ENCODE data around the gene PDE4B. TPM values are rescaled to one million over a fixed set of nuclear protein-coding genes. Genes with fewer than 3 reads are reported as not detected.

The PDE4B gene
- polyA plus RNA-seq, 1 donor from 2014 or later = 84.3 TPM

DNA sequence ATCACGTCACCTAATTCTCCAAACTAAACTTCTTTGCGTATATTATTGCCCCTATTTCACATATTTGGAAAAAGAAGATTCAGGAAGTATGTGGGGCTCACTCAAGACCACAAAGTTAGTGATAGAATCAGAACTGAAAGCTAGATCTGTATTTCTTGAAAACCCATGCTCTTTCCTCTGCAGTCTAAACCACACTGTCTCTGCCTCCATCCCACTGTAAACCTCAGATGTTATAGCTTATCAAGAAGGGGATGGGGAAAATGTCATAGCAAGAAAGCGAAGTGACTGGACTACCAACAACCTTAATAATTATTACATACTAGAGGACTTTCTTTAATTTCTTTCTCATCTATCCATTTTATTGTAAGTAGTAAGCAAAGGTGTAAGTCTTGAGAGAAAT, 483.5 kb downstream of the PDE4B start:
- Mint-ChIP-seq H3K27me3 (no peaks in the 10 kb centered on the region), H3K36me3 (no peaks in the 10 kb centered on the region), H3K4me3 (peak overlapping the region in 2 of 4 donors; percentile 9 to 43), H3K4me1 (peaks cover 36 to 65% (median 56%) of the 10 kb centered on the region in 3 donors), H3K27ac (peak overlapping the region in 2 of 3 donors; percentile 14 to 15), H3K9me3 (no peaks in the 10 kb centered on the region)

DNA sequence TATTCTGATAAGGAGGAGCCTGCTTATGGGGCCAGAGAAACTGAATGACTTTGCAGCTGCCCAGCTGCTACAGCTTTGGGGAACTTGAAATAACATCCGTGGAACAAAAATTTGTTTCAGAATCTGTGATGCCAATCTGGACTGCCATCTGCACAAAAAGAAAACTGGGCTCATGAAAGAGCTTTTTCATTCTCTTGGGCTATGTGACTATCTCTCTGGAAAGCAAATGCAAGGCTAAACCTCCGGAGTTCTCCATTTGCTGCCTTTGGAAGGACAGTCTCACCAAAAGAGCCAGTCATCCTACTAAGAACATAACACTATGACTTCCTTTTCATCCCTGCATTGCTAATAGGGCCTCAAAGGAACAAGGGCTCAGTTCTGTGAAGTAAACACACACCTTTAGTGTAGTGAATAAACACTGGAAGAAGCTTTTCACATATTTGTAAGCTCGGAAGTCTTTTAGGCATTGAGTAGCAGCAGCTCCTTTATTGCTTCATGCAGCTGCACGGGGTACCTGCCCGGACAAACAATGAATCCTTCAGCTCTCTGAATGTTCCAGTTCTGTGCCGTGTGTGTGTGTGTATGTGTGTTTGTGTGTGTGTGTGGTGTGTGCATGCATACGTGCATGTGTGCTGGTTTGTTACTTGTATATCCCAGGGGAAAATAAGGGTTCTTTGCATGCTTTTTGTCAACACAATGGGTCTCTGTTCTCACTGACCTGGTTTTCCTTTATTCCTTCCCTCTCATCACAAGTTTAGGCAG, 485.7 kb downstream of the PDE4B start:
- no peaks in the 10 kb centered on the region for H3K9me3 Mint-ChIP-seq
- peak overlapping the region; percentile 37 to 76 (median 62) for H3K27ac Mint-ChIP-seq
- no peaks in the 10 kb centered on the region for H3K27me3 Mint-ChIP-seq
- H3K4me3 Mint-ChIP-seq = peak overlapping the region in 3 of 4 donors; percentile 1 to 35 (median 24)
- peaks cover 42 to 70% (median 66%) of the 10 kb centered on the region in 3 donors for H3K4me1 Mint-ChIP-seq
- no peaks in the 10 kb centered on the region for H3K36me3 Mint-ChIP-seq

DNA sequence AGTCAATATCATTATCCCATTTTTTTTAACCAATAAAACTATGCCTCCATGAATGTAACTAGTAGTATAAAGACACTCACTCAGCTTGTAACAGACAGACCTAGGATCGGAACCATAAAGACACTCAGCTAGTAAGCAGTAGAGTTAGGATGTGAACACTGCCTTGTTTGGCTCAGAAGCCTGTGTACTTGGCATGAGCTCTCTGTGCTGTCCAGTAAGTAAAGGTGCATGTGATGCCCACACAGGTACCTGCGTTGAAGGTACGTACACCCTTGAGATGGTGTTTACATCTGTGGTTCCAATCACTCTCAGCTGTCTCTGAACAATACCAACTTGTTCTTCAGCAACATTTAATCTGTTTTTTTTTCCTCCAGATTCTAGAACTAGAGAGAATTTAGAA, 489.1 kb downstream of the PDE4B start:
- peak overlapping the region; percentile 76 to 97 (median 88) for H3K27ac Mint-ChIP-seq
- peaks cover 2% of the 10 kb centered on the region for H3K27me3 Mint-ChIP-seq
- peaks cover 45 to 73% (median 61%) of the 10 kb centered on the region in 3 donors for H3K4me1 Mint-ChIP-seq
- H3K9me3 Mint-ChIP-seq = no peaks in the 10 kb centered on the region
- peak overlapping the region in 3 of 4 donors; percentile 44 to 83 (median 77) for H3K4me3 Mint-ChIP-seq
- no peaks in the 10 kb centered on the region for H3K36me3 Mint-ChIP-seq

DNA sequence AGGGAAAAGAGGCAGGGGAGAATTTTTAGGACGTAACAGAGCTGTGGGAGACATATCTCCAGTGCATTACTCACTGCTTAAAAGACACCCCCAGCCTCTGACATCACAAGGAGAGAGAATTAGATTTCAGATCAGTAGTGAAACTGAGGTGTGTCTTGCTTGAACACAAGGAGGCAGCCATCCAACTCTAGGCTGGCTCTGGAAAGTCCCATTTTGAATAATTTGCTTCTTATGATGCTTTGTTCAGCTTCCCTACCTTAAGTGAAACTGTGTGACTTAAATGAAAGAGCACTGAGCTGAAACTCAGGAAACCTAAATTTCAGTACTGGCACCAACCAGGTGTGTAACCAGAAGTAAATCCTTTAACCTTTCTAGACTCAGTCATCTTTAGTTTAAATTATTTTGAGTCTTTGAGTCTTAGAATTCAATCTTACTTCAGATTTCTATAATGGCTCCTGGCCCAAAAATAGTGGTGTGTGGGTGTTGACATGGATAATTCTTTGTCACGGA, 489.7 kb downstream of the PDE4B start:
- Mint-ChIP-seq H3K27me3 (peaks cover 2% of the 10 kb centered on the region), H3K4me3 (peak overlapping the region in 3 of 4 donors; percentile 44 to 83 (median 77)), H3K27ac (peak overlapping the region; percentile 76 to 97 (median 88)), H3K9me3 (no peaks in the 10 kb centered on the region), H3K4me1 (peaks cover 42 to 69% (median 61%) of the 10 kb centered on the region in 3 donors), H3K36me3 (no peaks in the 10 kb centered on the region)

DNA sequence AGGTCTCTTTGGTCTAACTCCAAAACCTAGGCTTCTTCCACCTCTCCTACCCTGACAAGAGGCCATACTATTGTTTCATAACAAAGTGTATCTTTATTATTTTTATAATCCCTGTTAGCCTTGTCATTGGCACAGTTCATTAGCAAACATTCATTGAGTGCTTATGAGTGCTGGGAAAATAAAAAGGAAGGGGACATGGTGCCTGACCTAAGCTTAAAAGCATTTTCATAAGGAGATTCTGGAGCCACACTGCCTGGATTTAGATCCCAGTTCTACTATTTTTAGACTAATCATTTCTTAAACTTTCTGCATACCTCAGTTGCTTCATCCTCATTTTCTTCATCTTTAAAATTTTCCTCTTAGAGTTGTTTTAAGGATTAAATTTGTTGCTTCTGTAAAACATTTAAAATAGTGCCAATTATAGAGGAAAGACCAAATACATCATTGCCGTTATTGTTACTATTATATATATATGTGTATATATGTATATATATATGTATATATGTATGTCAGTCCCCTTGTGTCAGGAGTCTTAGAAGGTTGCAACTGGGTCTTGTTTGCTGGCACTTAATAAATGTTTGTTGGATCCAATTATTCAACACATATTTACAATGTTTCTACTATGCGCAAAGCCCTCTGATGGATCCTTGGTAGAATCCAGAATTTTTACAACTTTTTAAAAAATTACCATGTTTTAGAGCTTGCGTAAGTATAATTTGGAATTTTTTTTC, 490.4 kb downstream of the PDE4B start:
- Mint-ChIP-seq H3K9me3 (no peaks in the 10 kb centered on the region), H3K27me3 (peaks cover 2% of the 10 kb centered on the region), H3K4me3 (peak overlapping the region in 2 of 4 donors; percentile 44 to 83), H3K36me3 (no peaks in the 10 kb centered on the region), H3K27ac (peak overlapping the region; percentile 76 to 97 (median 88)), H3K4me1 (peaks cover 37 to 64% (median 55%) of the 10 kb centered on the region in 3 donors)

DNA sequence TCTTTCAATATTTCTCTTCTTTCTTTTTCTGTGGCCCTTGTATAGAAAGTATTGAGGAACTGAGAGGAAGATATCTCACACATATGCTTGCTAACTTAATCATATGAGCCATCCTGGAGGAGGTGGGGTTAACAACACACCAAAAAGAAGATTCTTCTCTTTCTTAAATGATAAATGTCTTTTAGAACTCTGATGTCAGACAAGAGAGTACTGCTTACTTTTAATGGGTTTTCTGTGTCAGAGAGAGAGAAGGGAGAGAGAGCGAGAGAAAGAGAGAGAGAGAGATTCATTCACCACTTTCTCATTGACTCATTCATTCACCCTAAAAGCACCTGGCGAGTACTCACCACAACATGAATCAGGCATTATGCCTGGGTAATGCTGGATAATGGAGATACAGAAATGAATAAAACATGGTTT, 490.9 kb downstream of the PDE4B start:
- Mint-ChIP-seq H3K27me3 (peaks cover 2% of the 10 kb centered on the region), H3K36me3 (no peaks in the 10 kb centered on the region), H3K4me1 (peaks cover 31 to 58% (median 50%) of the 10 kb centered on the region in 3 donors), H3K27ac (peak overlapping the region; percentile 71 to 93 (median 76)), H3K4me3 (peak overlapping the region in 2 of 4 donors; percentile 43 to 52), H3K9me3 (no peaks in the 10 kb centered on the region)

GRCh38 chr1:66284746-66285145, 492.1 kb downstream of the PDE4B start:
- no peak overlapping the region for H3K4me3 Mint-ChIP-seq
- no peak overlapping the region for H3K27ac Mint-ChIP-seq
- no peaks in the 10 kb centered on the region for H3K9me3 Mint-ChIP-seq
- H3K36me3 Mint-ChIP-seq = no peaks in the 10 kb centered on the region
- H3K4me1 Mint-ChIP-seq = peaks cover 26 to 49% (median 44%) of the 10 kb centered on the region in 3 donors
- H3K27me3 Mint-ChIP-seq = peaks cover 2% of the 10 kb centered on the region

- Mint-ChIP-seq H3K4me1 (peaks cover 29 to 48% (median 38%) of the 10 kb centered on the region in 3 donors), H3K4me3 (peak overlapping the region in 1 of 4 donors; percentile 24), H3K27me3 (peaks cover 2% of the 10 kb centered on the region), H3K27ac (peak overlapping the region in 1 of 3 donors; percentile 8), H3K36me3 (no peaks in the 10 kb centered on the region), H3K9me3 (no peaks in the 10 kb centered on the region)
These were observed 493.0 kb downstream of the PDE4B start for GRCh38 chr1:66285618-66286270.

- Mint-ChIP-seq H3K36me3 (no peaks in the 10 kb centered on the region), H3K4me3 (peak overlapping the region in 1 of 4 donors; percentile 24), H3K4me1 (peaks cover 29 to 52% (median 43%) of the 10 kb centered on the region in 3 donors), H3K9me3 (no peaks in the 10 kb centered on the region), H3K27ac (no peak overlapping the region), H3K27me3 (peaks cover 2% of the 10 kb centered on the region)
These were observed 493.6 kb downstream of the PDE4B start for GRCh38 chr1:66286307-66286706.

- H3K4me3 Mint-ChIP-seq = no peak overlapping the region
- peaks cover 16 to 40% (median 34%) of the 10 kb centered on the region in 3 donors for H3K4me1 Mint-ChIP-seq
- H3K27me3 Mint-ChIP-seq = peaks cover 2% of the 10 kb centered on the region
- H3K9me3 Mint-ChIP-seq = no peaks in the 10 kb centered on the region
- H3K36me3 Mint-ChIP-seq = no peaks in the 10 kb centered on the region
- H3K27ac Mint-ChIP-seq = no peak overlapping the region
These were observed 495.4 kb downstream of the PDE4B start for GRCh38 chr1:66288048-66288447.

DNA sequence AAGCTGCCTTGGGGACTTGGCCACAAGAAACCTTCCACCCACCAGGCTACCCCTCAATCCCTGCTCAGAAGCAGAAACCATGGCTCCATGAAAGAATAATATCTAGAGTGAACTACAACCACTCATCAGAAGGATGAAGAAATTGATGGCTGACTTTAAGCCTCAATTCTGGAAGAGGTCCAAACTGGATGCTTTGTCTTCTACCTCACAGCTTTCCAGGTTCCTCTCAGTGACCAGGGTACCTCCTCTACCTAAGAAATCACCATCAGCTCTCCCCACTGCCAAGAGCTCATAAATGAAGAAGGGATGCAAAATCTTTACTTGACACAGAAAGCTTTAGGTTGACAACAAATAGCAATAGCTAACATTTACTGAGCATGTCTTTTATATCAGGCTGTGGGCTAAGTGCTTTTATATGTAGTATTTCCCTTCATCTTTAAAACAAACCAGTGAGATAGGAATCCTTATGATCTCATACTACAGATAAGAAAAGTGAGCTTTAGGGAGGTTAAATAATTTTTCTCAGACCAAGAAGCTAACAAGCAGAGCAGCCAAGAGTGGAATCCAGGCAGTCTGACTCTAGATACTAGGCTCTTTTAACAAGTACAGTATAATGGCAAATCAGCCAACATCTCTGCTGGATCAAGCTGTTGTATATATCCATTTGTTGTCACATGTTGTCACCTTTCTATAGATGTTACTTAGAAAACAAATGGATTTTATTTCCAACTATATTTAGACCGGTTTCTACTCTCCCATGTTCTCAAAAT, 498.3 kb downstream of the PDE4B start:
- no peak overlapping the region for H3K27ac Mint-ChIP-seq
- H3K36me3 Mint-ChIP-seq = no peaks in the 10 kb centered on the region
- no peak overlapping the region for H3K4me3 Mint-ChIP-seq
- no peaks in the 10 kb centered on the region for H3K27me3 Mint-ChIP-seq
- no peaks in the 10 kb centered on the region for H3K9me3 Mint-ChIP-seq
- peaks cover 8 to 24% (median 23%) of the 10 kb centered on the region in 3 donors for H3K4me1 Mint-ChIP-seq

GRCh38 chr1:66291531-66291864, 498.8 kb downstream of the PDE4B start:
- H3K4me1 Mint-ChIP-seq = peaks cover 12 to 29% (median 27%) of the 10 kb centered on the region in 3 donors
- no peaks in the 10 kb centered on the region for H3K27me3 Mint-ChIP-seq
- no peaks in the 10 kb centered on the region for H3K9me3 Mint-ChIP-seq
- H3K4me3 Mint-ChIP-seq = no peak overlapping the region
- no peak overlapping the region for H3K27ac Mint-ChIP-seq
- no peaks in the 10 kb centered on the region for H3K36me3 Mint-ChIP-seq

DNA sequence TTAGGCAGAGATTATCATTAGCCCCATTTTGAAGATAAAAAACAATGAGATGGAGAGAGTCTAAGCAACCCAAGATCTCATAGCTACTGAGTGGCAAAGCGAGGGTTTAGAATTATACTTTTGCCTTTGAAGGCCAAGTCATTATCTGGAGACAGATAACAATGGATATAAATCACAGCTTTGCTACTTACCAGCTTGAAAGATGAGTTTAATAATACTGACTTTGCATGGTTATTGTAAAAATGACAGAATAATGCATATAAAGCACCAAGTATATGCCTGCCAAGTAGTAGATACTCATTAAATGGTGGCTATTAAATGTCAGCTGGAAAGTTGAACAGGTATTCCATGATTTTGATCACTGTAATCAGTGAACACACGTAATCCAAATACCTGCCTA, 499.6 kb downstream of the PDE4B start:
- Mint-ChIP-seq H3K4me1 (peaks cover 12 to 31% (median 29%) of the 10 kb centered on the region in 3 donors), H3K9me3 (no peaks in the 10 kb centered on the region), H3K4me3 (no peak overlapping the region), H3K36me3 (no peaks in the 10 kb centered on the region), H3K27me3 (no peaks in the 10 kb centered on the region), H3K27ac (no peak overlapping the region)

DNA sequence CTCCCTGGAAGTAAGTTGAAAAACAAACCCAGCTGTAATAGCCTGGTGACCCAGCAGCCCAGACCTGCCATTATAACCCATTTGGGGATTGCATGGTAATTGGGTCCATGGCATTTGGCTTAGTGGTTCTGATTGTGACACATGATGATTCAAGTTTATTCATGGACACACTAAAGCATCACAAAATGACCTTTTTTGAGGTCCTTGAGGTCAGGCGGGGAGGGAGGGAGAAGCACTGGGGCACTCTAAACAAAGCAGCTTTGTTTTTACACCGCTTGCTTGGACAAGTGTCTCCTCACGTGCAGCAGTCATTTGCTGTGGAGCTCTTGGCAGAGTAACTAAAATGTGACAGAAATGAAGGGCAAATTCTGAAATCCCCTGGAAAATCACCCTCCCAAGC, 500.2 kb downstream of the PDE4B start:
- H3K27me3 Mint-ChIP-seq = no peaks in the 10 kb centered on the region
- H3K4me1 Mint-ChIP-seq = peaks cover 12 to 31% (median 29%) of the 10 kb centered on the region in 3 donors
- no peak overlapping the region for H3K4me3 Mint-ChIP-seq
- no peaks in the 10 kb centered on the region for H3K36me3 Mint-ChIP-seq
- no peak overlapping the region for H3K27ac Mint-ChIP-seq
- H3K9me3 Mint-ChIP-seq = no peaks in the 10 kb centered on the region

Data from IgD-negative memory B cell (primary cell).